CD4-positive, CD25-positive, alpha-beta regulatory T cell (primary cell): ENCODE measurements around the gene ITGAX. TPM values are rescaled to one million over a fixed set of nuclear protein-coding genes. Genes with fewer than 3 reads are reported as not detected.

ENCODE experiments used
- ATAC-seq, 2 donors: fragments of 150-1000 bp; cut with Tn5 transposase; one replicate each; pipeline ENCODE4 v1.10.0; 2021; ENCODE audit warnings: low read depth in 2 of 2, moderate number of reproducible peaks in 2 of 2, moderate library complexity in 1 of 2
- DNase-seq, 3 donors: peaks; one replicate each; pipeline versions ENCODE4 v3.0.0 to v3.0.0-alpha.2; 2012 to 2022; ENCODE audit warnings: mixed read lengths in 1 of 3
- H3K27ac ChIP-seq: one replicate; pipeline ENCODE4 v1.7.0; 2013; ENCODE audit warnings: mild to moderate bottlenecking, low read length; ENCODE audit not compliant: insufficient read depth, poor library complexity, severe bottlenecking
- H3K27me3 ChIP-seq: one replicate; pipeline ENCODE4 v1.7.0; 2013; ENCODE audit warnings: low read length; ENCODE audit not compliant: control insufficient read depth, insufficient read depth
- H3K36me3 ChIP-seq: one replicate; pipeline ENCODE4 v1.7.0; 2013; ENCODE audit warnings: mild to moderate bottlenecking, low read length, moderate library complexity; ENCODE audit not compliant: control insufficient read depth, insufficient read depth
- H3K4me1 ChIP-seq: 2 replicates; pipeline ENCODE4 v1.7.0; 2013; ENCODE audit warnings: mild to moderate bottlenecking, low read length; ENCODE audit not compliant: insufficient read depth, control insufficient read depth, poor library complexity, severe bottlenecking
- H3K4me3 ChIP-seq: one replicate; pipeline ENCODE4 v1.7.0; 2013; ENCODE audit warnings: low read depth, mild to moderate bottlenecking, low read length, moderate library complexity
- H3K9me3 ChIP-seq, 2 experiments: 1 replicate in 1 of 2; 2 replicates in 1 of 2; pipeline ENCODE4 v1.7.0; 2013; ENCODE audit warnings: low read length in 2 of 2, mild to moderate bottlenecking in 1 of 2, moderate library complexity in 1 of 2; ENCODE audit not compliant: control insufficient read depth in 2 of 2
- H3K27ac Mint-ChIP-seq, 3 donors: one replicate each; pipeline ENCODE4 v1.8.0; 2020 to 2022; ENCODE audit warnings: mild to moderate bottlenecking in 3 of 3, mixed read lengths in 3 of 3, moderate library complexity in 2 of 3
- H3K27me3 Mint-ChIP-seq: one replicate; pipeline ENCODE4 v1.8.0; 2022; ENCODE audit warnings: mild to moderate bottlenecking, mixed read lengths
- H3K36me3 Mint-ChIP-seq: one replicate; pipeline ENCODE4 v1.8.0; 2020; ENCODE audit warnings: mixed read lengths
- H3K4me1 Mint-ChIP-seq, 4 donors: one replicate each; pipeline ENCODE4 v1.8.0; 2020 to 2022; ENCODE audit warnings: mixed read lengths in 4 of 4, mild to moderate bottlenecking in 1 of 4
- H3K4me3 Mint-ChIP-seq, 4 donors: one replicate each; pipeline ENCODE4 v1.8.0; 2020 to 2022; ENCODE audit warnings: mild to moderate bottlenecking in 4 of 4, mixed read lengths in 4 of 4, moderate library complexity in 3 of 4
- H3K9me3 Mint-ChIP-seq, 7 donors: one replicate each; pipeline ENCODE4 v1.8.0; 2020 to 2022; ENCODE audit warnings: mixed read lengths in 7 of 7, mild to moderate bottlenecking in 3 of 7, moderate library complexity in 2 of 7
- polyA plus RNA-seq, 4 donors: library from polyadenylated mRNA; unstranded; fragments of 300-500 nt; fragmentation: Illumina TruSeq; gene quantifications; one replicate each; pipeline ENCODE4 v1.2.3, GENCODE V29; 2021
- total RNA-seq: library from RNA; stranded (reverse); gene quantifications from one replicate; pipeline ENCODE4 v1.2.3, GENCODE V29; 2022

The ITGAX gene
- total and polyA plus RNA-seq, 5 donors from 2014 or later = 0.47 to 1.9 TPM; not detected in 3

DNA sequence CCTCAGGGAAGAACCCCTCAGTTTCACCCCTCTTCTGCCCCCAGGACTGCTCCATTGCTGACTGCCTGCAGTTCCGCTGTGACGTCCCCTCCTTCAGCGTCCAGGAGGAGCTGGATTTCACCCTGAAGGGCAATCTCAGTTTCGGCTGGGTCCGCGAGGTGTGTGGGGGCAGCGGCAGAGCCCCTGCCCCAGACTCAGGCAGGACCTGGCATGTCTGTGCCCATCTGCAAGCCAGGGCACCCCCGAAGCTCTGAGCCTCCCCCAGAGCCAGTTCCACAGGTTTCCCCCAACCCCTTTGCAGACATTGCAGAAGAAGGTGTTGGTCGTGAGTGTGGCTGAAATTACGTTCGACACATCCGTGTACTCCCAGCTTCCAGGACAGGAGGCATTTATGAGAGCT, 68.8 kb downstream of the ITGAX start:
- Mint-ChIP-seq H3K27ac (peak overlapping the region in 1 of 3 donors; percentile 26), H3K36me3 (no peaks in the 10 kb centered on the region), H3K4me3 (no peak overlapping the region), H3K4me1 (peaks cover 0 to 9% (median 3%) of the 10 kb centered on the region in 4 donors), H3K9me3 (peaks cover 0 to 2% (median 0%) of the 10 kb centered on the region in 7 donors), H3K27me3 (peaks cover 5% of the 10 kb centered on the region)
- no peaks in the 10 kb centered on the region for H3K36me3 ChIP-seq
- H3K27ac ChIP-seq = no peak overlapping the region
- H3K9me3 ChIP-seq = no peaks in the 10 kb centered on the region
- no peaks in the 10 kb centered on the region for H3K27me3 ChIP-seq
- ATAC-seq (no peak), DNase-seq (no peak)
- no peaks in the 10 kb centered on the region for H3K4me1 ChIP-seq
- no peak overlapping the region for H3K4me3 ChIP-seq

GRCh38 chr16:31427441-31428278, 72.7 kb downstream of the ITGAX start:
- peak; percentile 51 to 59 (median 52) for DNase-seq
- Mint-ChIP-seq H3K36me3 (no peaks in the 10 kb centered on the region), H3K9me3 (peaks cover 0 to 2% (median 0%) of the 10 kb centered on the region in 7 donors), H3K4me1 (peaks cover 0 to 4% (median 1%) of the 10 kb centered on the region in 4 donors), H3K27me3 (peaks cover 10% of the 10 kb centered on the region), H3K4me3 (peak overlapping the region in 2 of 4 donors; percentile 21 to 70), H3K27ac (no peak overlapping the region)
- Histone ChIP-seq H3K36me3 (no peaks in the 10 kb centered on the region), H3K4me3 (no peak overlapping the region), H3K4me1 (no peaks in the 10 kb centered on the region), H3K27me3 (no peaks in the 10 kb centered on the region), H3K27ac (no peak overlapping the region), H3K9me3 (no peaks in the 10 kb centered on the region)
- ATAC-seq = peak in 1 of 2 donors; percentile 30

DNA sequence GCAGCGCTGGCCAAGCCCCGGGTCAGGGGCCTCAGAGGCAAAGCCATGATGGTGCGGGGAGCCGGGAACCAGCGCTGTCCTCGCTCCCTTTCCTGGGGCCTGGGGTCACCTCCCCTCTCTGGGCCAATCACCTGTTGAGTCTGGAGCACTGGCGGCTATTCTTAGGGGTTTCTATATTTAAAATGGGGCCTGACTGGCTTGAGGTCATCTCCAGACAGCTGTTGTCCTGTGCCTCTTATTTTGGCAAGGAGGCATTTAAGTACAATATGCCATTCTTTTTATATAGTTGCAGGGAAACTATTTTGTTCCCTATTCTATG, 73.3 kb downstream of the ITGAX start, which contains the start of gene COX6A2:
Gene COX6A2 (minus strand): TSS at position 82 of the 319 bp plus-strand sequence. CDS start 35 bp downstream, at position 47.
- Mint-ChIP-seq H3K36me3 (no peaks in the 10 kb centered on the region), H3K9me3 (peaks cover 0 to 2% (median 0%) of the 10 kb centered on the region in 7 donors), H3K4me1 (peaks cover 0 to 4% (median 1%) of the 10 kb centered on the region in 4 donors), H3K27me3 (peaks cover 10% of the 10 kb centered on the region), H3K4me3 (peak within 1 kb of the TSS in 2 of 4 donors; percentile 35 to 70), H3K27ac (no peak within 1 kb of the TSS)
- no peak for DNase-seq
- Histone ChIP-seq H3K9me3 (no peaks in the 10 kb centered on the region), H3K4me3 (no peak within 1 kb of the TSS), H3K36me3 (no peaks in the 10 kb centered on the region), H3K27me3 (no peaks in the 10 kb centered on the region), H3K4me1 (no peaks in the 10 kb centered on the region), H3K27ac (no peak within 1 kb of the TSS)
- no peak for ATAC-seq

DNA sequence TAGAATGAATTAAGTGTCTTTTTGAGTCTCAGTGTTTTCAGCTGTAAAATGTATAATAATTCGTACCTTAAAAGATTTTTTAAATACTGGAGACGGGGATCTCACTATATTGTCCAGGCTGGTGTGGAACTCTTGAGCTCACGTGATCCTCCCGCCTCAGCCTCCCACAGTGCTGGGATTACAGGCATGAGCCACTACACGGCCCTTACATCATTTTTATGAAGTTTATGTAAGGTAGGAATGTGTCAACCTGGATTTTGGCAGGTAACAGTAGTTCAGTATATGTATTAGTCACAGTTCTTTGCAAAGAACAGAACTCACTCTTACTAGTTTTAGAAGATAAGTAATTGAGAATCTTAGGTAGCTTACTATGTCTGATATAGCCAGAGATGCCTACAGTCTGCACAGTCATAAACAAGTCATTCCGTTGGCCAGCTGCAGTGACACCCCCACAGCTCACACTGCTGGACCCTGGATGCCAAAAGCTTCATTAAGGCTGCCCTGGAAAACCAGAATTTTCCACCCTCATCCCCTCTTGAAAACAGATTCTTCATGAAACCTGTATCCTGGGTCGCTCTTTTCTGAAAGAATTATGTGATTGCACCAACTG, 73.8 kb downstream of the ITGAX start:
- H3K9me3 ChIP-seq = no peaks in the 10 kb centered on the region
- H3K4me3 Mint-ChIP-seq = peak overlapping the region in 1 of 4 donors; percentile 70
- DNase-seq (no peak), ATAC-seq (no peak)
- no peak overlapping the region for H3K4me3 ChIP-seq
- peaks cover 10% of the 10 kb centered on the region for H3K27me3 Mint-ChIP-seq
- H3K27me3 ChIP-seq = no peaks in the 10 kb centered on the region
- H3K4me1 Mint-ChIP-seq = peaks cover 0 to 4% (median 1%) of the 10 kb centered on the region in 4 donors
- H3K27ac Mint-ChIP-seq = no peak overlapping the region
- H3K36me3 Mint-ChIP-seq = no peaks in the 10 kb centered on the region
- peaks cover 0 to 2% (median 0%) of the 10 kb centered on the region in 7 donors for H3K9me3 Mint-ChIP-seq
- no peaks in the 10 kb centered on the region for H3K36me3 ChIP-seq
- no peak overlapping the region for H3K27ac ChIP-seq
- no peaks in the 10 kb centered on the region for H3K4me1 ChIP-seq

DNA sequence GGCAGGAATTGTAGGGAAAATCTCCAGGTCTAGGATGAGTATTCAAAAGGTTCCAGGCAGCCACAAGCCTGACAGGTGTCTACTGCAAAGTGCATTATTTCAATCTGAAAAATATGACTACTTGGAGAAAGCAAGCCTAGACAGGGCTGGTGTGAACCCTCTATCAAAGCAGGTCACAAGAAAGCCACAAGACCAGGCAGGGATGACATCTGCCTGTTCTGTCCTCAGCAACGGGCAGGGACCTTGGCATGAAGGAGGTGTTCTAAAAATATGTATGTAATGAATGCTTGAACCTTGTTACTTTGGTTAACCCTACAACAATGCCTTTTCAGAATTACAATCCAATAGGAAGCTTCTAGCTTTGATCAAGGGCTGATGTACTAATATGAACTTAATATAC, 74.3 kb downstream of the ITGAX start:
- Mint-ChIP-seq H3K27me3 (peaks cover 10% of the 10 kb centered on the region), H3K9me3 (peaks cover 0 to 2% (median 0%) of the 10 kb centered on the region in 7 donors), H3K4me3 (no peak overlapping the region), H3K36me3 (no peaks in the 10 kb centered on the region), H3K4me1 (peaks cover 0 to 4% (median 1%) of the 10 kb centered on the region in 4 donors), H3K27ac (no peak overlapping the region)
- H3K4me1 ChIP-seq = no peaks in the 10 kb centered on the region
- DNase-seq = no peak
- no peak overlapping the region for H3K27ac ChIP-seq
- H3K4me3 ChIP-seq = no peak overlapping the region
- H3K36me3 ChIP-seq = no peaks in the 10 kb centered on the region
- ATAC-seq = no peak
- H3K9me3 ChIP-seq = no peaks in the 10 kb centered on the region
- H3K27me3 ChIP-seq = no peaks in the 10 kb centered on the region

DNA sequence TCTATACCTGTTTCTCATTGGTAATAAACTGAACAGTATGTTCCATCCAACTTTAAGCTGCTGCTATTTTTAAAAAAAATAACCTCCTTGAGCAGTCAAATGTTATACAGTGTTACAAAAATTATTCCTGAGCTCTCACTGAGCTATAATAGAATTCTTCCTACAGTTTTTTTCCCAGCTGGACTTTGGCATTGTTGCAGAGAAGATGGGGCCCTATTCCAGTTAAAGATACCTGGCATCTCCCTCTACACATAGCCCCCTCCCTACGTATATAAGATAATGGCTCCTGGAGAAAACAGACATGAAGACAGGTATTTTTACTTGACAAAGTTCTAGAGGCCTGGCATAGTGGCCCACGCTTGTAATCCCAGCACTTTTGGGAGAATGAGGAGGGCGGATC, 74.8 kb downstream of the ITGAX start:
- ATAC-seq = no peak
- peaks cover 0 to 2% (median 0%) of the 10 kb centered on the region in 7 donors for H3K9me3 Mint-ChIP-seq

DNA sequence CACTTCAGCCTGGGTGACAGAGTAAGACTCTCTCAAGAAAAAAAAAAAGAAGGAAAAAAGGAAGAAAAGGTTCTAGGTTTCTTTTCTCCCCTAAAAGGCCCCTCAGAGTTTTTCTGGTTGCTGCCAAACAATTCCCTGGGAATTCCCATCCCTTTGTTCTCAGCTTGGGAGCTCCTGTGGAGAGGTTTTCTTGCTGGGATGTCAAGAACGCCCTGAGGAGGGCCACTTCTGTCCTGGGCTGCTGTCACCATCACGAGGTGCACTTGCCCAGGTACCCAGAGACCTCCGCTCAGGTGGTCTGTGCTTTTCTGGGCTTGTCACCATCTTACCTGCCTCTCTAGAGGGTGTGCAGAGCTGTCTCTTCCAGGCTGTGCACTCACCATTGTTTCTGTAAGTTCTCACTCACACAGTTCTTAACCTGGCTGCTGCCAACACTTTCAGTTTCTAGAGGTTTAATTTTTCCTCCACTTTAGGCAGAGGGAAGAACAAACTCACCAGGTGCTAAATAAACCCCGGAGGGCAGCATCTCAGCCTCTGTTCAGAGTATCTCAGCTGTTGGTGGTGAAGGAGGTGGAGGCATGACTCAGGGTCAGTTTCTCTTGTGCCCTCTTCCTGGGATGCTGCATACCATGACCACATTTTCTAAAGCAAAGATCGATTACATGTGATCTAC, 75.5 kb downstream of the ITGAX start:
- H3K27ac Mint-ChIP-seq = peak overlapping the region in 1 of 3 donors; percentile 6
- ATAC-seq = no peak
- no peaks in the 10 kb centered on the region for H3K9me3 ChIP-seq

More for the DNA sequence above, 74.8 kb downstream of the ITGAX start:
- Histone ChIP-seq H3K9me3 (no peaks in the 10 kb centered on the region), H3K27ac (no peak overlapping the region), H3K4me1 (no peaks in the 10 kb centered on the region), H3K4me3 (no peak overlapping the region), H3K27me3 (no peaks in the 10 kb centered on the region), H3K36me3 (no peaks in the 10 kb centered on the region)
- peaks cover 10% of the 10 kb centered on the region for H3K27me3 Mint-ChIP-seq
- H3K4me1 Mint-ChIP-seq = peaks cover 0 to 4% (median 1%) of the 10 kb centered on the region in 4 donors
- H3K27ac Mint-ChIP-seq = no peak overlapping the region
- DNase-seq = no peak
- H3K4me3 Mint-ChIP-seq = no peak overlapping the region
- no peaks in the 10 kb centered on the region for H3K36me3 Mint-ChIP-seq

More for the DNA sequence above, 75.5 kb downstream of the ITGAX start:
- DNase-seq = no peak
- Histone ChIP-seq H3K27me3 (no peaks in the 10 kb centered on the region), H3K4me1 (no peaks in the 10 kb centered on the region), H3K27ac (no peak overlapping the region), H3K4me3 (no peak overlapping the region), H3K36me3 (no peaks in the 10 kb centered on the region)
- peaks cover 0 to 1% (median 0%) of the 10 kb centered on the region in 7 donors for H3K9me3 Mint-ChIP-seq
- H3K4me1 Mint-ChIP-seq = peaks cover 0 to 4% (median 1%) of the 10 kb centered on the region in 4 donors
- H3K27me3 Mint-ChIP-seq = peaks cover 10% of the 10 kb centered on the region
- H3K36me3 Mint-ChIP-seq = no peaks in the 10 kb centered on the region
- no peak overlapping the region for H3K4me3 Mint-ChIP-seq
